GM19240 (cell line): ENCODE data around the gene EYS.

Experiments used
- DNase-seq: peaks from one replicate; pipeline ENCODE4 v3.0.0; 2011; ENCODE audit warnings: low spot score; ENCODE audit not compliant: insufficient read length

Gene EYS

GRCh38 chr6:64160486-64160885 lies 1546.5 kb downstream of the EYS start:
- no peak for DNase-seq

- no peak for DNase-seq
These were observed 1552.0 kb downstream of the EYS start for GRCh38 chr6:64155063-64155462.

GRCh38 chr6:64146876-64147275 lies 1560.2 kb downstream of the EYS start:
- DNase-seq: no peak

- no peak for DNase-seq
These were observed 1560.9 kb downstream of the EYS start for GRCh38 chr6:64146094-64146493.

GRCh38 chr6:64145658-64146057 lies 1561.4 kb downstream of the EYS start:
- no peak for DNase-seq

GRCh38 chr6:64143101-64143500 lies 1563.9 kb downstream of the EYS start:
- DNase-seq: no peak

GRCh38 chr6:64141680-64142079 lies 1565.3 kb downstream of the EYS start:
- no peak for DNase-seq

GRCh38 chr6:64128301-64129024 lies 1578.6 kb downstream of the EYS start:
- no peak for DNase-seq

GRCh38 chr6:64123761-64124633 lies 1583.0 kb downstream of the EYS start:
- no peak for DNase-seq

GRCh38 chr6:64122712-64123375 lies 1584.2 kb downstream of the EYS start:
- DNase-seq: no peak

GRCh38 chr6:64121011-64121565 lies 1585.9 kb downstream of the EYS start:
- no peak for DNase-seq

- no peak for DNase-seq
These were observed 1593.3 kb downstream of the EYS start for GRCh38 chr6:64113704-64114103.

GRCh38 chr6:64104051-64104450 lies 1603.0 kb downstream of the EYS start:
- no peak for DNase-seq

- no peak for DNase-seq
These were observed 1603.5 kb downstream of the EYS start for GRCh38 chr6:64103480-64103879.

- DNase-seq: no peak
These were observed 1606.2 kb downstream of the EYS start for GRCh38 chr6:64100702-64101303.

- no peak for DNase-seq
These were observed 1616.7 kb downstream of the EYS start for GRCh38 chr6:64090352-64090751.

GRCh38 chr6:64085126-64085525 lies 1621.9 kb downstream of the EYS start:
- no peak for DNase-seq

- DNase-seq: no peak
These were observed 1622.8 kb downstream of the EYS start for GRCh38 chr6:64084185-64084663.

- no peak for DNase-seq
These were observed 1623.8 kb downstream of the EYS start for GRCh38 chr6:64083261-64083660.

GRCh38 chr6:64081453-64081852 lies 1625.6 kb downstream of the EYS start:
- no peak for DNase-seq

- DNase-seq: no peak
These were observed 1632.0 kb downstream of the EYS start for GRCh38 chr6:64074981-64075380.
